GM19452 (cell line): ENCODE measurements around the gene SLC6A9.
A peak's percentile ranks its signal among the peaks of the same experiment; 100 is the strongest.

Experiments
- ATAC-seq: cut with Tn5 transposase; IDR thresholded peaks from one replicate; pipeline ENCODE4 v1.9.1; 2021; ENCODE audit not compliant: unreplicated experiment

The SLC6A9 gene

GRCh38 chr1:44048532-44049215 is 17.4 kb upstream of the SLC6A9 start:
- ATAC-seq: no peak

GRCh38 chr1:44047131-44047530 is 15.9 kb upstream of the SLC6A9 start:
- no peak for ATAC-seq

- ATAC-seq: no peak
Measured at GRCh38 chr1:44045064-44045463, 13.8 kb upstream of the SLC6A9 start.

GRCh38 chr1:44044071-44044801 is 13.0 kb upstream of the SLC6A9 start:
- no peak for ATAC-seq

GRCh38 chr1:44043176-44044070 is 12.2 kb upstream of the SLC6A9 start:
- no peak for ATAC-seq

GRCh38 chr1:44040846-44041245 is 9.6 kb upstream of the SLC6A9 start:
- no peak for ATAC-seq

- ATAC-seq: no peak
Measured at GRCh38 chr1:44040418-44040817, 9.2 kb upstream of the SLC6A9 start.

GRCh38 chr1:44038876-44039657 is 7.8 kb upstream of the SLC6A9 start:
- ATAC-seq: no peak

GRCh38 chr1:44037154-44037553 is 5.9 kb upstream of the SLC6A9 start:
- no peak for ATAC-seq

- ATAC-seq: no peak
Measured at GRCh38 chr1:44036409-44037139, 5.3 kb upstream of the SLC6A9 start.

GRCh38 chr1:44035726-44036408 is 4.6 kb upstream of the SLC6A9 start:
- no peak for ATAC-seq

GRCh38 chr1:44034976-44035716 is 3.9 kb upstream of the SLC6A9 start:
- ATAC-seq: no peak

GRCh38 chr1:44034423-44034822 is 3.2 kb upstream of the SLC6A9 start:
- ATAC-seq: no peak

- ATAC-seq: no peak
Measured at GRCh38 chr1:44033756-44034155, 2.5 kb upstream of the SLC6A9 start.

GRCh38 chr1:44033041-44033575 is 1.8 kb upstream of the SLC6A9 start:
- no peak for ATAC-seq

GRCh38 chr1:44032170-44032790 is 1.0 kb upstream of the SLC6A9 start:
- ATAC-seq: no peak

- ATAC-seq: peak; percentile 23
Measured at GRCh38 chr1:44030605-44031251, 534 bp downstream of the SLC6A9 start.
